Measurements from ENCODE around the gene FDPS.

GRCh38 chr1:155319536-155319935 lies 10.9 kb downstream of the FDPS start:
- TF ChIP-seq TAF1 (IDR thresholded peaks at IDR 0.05; ENCODE audit: borderline replicate concordance, low read depth, low read length) (no peak), POLR2A (IDR thresholded peaks at IDR 0.05; ENCODE audit: low read depth, low read length) (no peak), POLR2AphosphoS5 (IDR thresholded peaks at IDR 0.05; ENCODE audit: low read depth, low read length) (no peak)
